HAP-1 (cell line): ENCODE data around the gene ABCC12.
"Not testable (repeated sequence)": the region's sequence is repeated elsewhere in the genome, so short reads cannot be mapped to it uniquely, and the experiment has no call there.

Source experiments
- DNase-seq, 2 experiments: peaks; one replicate each; pipeline ENCODE4 v3.0.0-alpha.2; 2016 to 2020; ENCODE audit warnings: low spot score in 2 of 2
- H3K27me3 ChIP-seq: fragments of 250-450 bp; sonication (Bioruptor Pico); 2 replicates; pipeline ENCODE4 v1.5.1; 2020; ENCODE audit warnings: low read depth, mild to moderate bottlenecking, moderate library complexity
- H3K36me3 ChIP-seq: fragments of 250-450 bp; sonication (Bioruptor Pico); replicated peaks from 2 replicates; pipeline ENCODE4 v1.5.1; 2020; ENCODE audit warnings: mild to moderate bottlenecking
- H3K4me1 ChIP-seq: fragments of 250-450 bp; sonication (Bioruptor Pico); 2 replicates; pipeline ENCODE4 v1.5.1; 2020; ENCODE audit warnings: mild to moderate bottlenecking
- H3K4me3 ChIP-seq: fragments of 250-450 bp; sonication (Bioruptor Pico); 2 replicates; pipeline ENCODE4 v1.5.1; 2020; ENCODE audit warnings: mild to moderate bottlenecking, moderate library complexity
- H3K9me3 ChIP-seq: fragments of 250-450 bp; sonication (Bioruptor Pico); 2 replicates; pipeline ENCODE4 v1.5.1; 2020; ENCODE audit warnings: mild to moderate bottlenecking, moderate library complexity
- in situ Hi-C: fragments of 300-500 bp; cut with MboI; formaldehyde crosslinking; loops from 3 replicates; pipeline ENCODE4 v1.14.3; 2020; ENCODE audit warnings: low sequenced_read_pairs, inconsistent platforms, mixed read lengths

Gene ABCC12

GRCh38 chr16:48155926-48156789 lies at the start of gene ABCC12:
Gene ABCC12 (minus strand): TSS chr16:48155993. CDS start chr16:48146424, 9,569 bp downstream.
- in situ Hi-C loops, result no loop called here
- Histone ChIP-seq H3K36me3 (no peaks in the 10 kb centered on the region), H3K27me3 (no peaks in the 10 kb centered on the region), H3K9me3 (no peaks in the 10 kb centered on the region), H3K4me3 (no peak within 1 kb of the TSS), H3K4me1 (peaks cover 2% of the 10 kb centered on the region; the same call in 1 of the 2 replicates)
- DNase-seq, result no peak

- H3K36me3 ChIP-seq, result no peaks in the 10 kb centered on the region
- H3K4me3 ChIP-seq, result no peak overlapping the region
- in situ Hi-C loops, result no loop called here
- no peaks in the 10 kb centered on the region for H3K27me3 ChIP-seq
- no peak for DNase-seq
- no peaks in the 10 kb centered on the region for H3K4me1 ChIP-seq
- no peaks in the 10 kb centered on the region for H3K9me3 ChIP-seq
These were observed 49.0 kb upstream of the ABCC12 start for GRCh38 chr16:48204825-48205151.

GRCh38 chr16:48203974-48204824 lies 48.4 kb upstream of the ABCC12 start:
- Histone ChIP-seq H3K4me1 (no peaks in the 10 kb centered on the region), H3K27me3 (no peaks in the 10 kb centered on the region), H3K4me3 (no peak overlapping the region), H3K9me3 (no peaks in the 10 kb centered on the region), H3K36me3 (no peaks in the 10 kb centered on the region)
- in situ Hi-C loops, result no loop called here
- DNase-seq, result no peak

GRCh38 chr16:48201515-48202201 lies 45.9 kb upstream of the ABCC12 start:
- H3K4me3 ChIP-seq, result no peak overlapping the region
- in situ Hi-C loops, result no loop called here
- no peaks in the 10 kb centered on the region for H3K36me3 ChIP-seq
- H3K9me3 ChIP-seq, result no peaks in the 10 kb centered on the region
- DNase-seq, result no peak
- H3K27me3 ChIP-seq, result no peaks in the 10 kb centered on the region
- no peaks in the 10 kb centered on the region for H3K4me1 ChIP-seq

GRCh38 chr16:48197294-48197693 lies 41.5 kb upstream of the ABCC12 start:
- H3K9me3 ChIP-seq, result no peaks in the 10 kb centered on the region
- no peaks in the 10 kb centered on the region for H3K36me3 ChIP-seq
- no peaks in the 10 kb centered on the region for H3K4me1 ChIP-seq
- in situ Hi-C loops, result no loop called here
- no peaks in the 10 kb centered on the region for H3K27me3 ChIP-seq
- H3K4me3 ChIP-seq, result no peak overlapping the region
- peak in 1 of 2 experiments; percentile 100 for DNase-seq

- DNase-seq, result peak in 1 of 2 experiments; percentile 66
These were observed 39.2 kb upstream of the ABCC12 start for GRCh38 chr16:48194828-48195556.

GRCh38 chr16:48193846-48194245 lies 38.1 kb upstream of the ABCC12 start:
- in situ Hi-C loops, result no loop called here
- no peak for DNase-seq

More at GRCh38 chr16:48194828-48195556, 39.2 kb upstream of the ABCC12 start:
- in situ Hi-C loops, result no loop called here
- no peaks in the 10 kb centered on the region for H3K27me3 ChIP-seq
- H3K4me1 ChIP-seq, result no peaks in the 10 kb centered on the region
- H3K9me3 ChIP-seq, result no peaks in the 10 kb centered on the region
- H3K4me3 ChIP-seq, result no peak overlapping the region
- H3K36me3 ChIP-seq, result no peaks in the 10 kb centered on the region

GRCh38 chr16:48188449-48189102 lies 32.8 kb upstream of the ABCC12 start:
- Histone ChIP-seq H3K4me1 (no peaks in the 10 kb centered on the region), H3K9me3 (no peaks in the 10 kb centered on the region), H3K36me3 (no peaks in the 10 kb centered on the region), H3K4me3 (no peak overlapping the region), H3K27me3 (no peaks in the 10 kb centered on the region)
- no peak for DNase-seq
- in situ Hi-C loops, result no loop called here

More at GRCh38 chr16:48193846-48194245, 38.1 kb upstream of the ABCC12 start:
- no peak overlapping the region for H3K4me3 ChIP-seq
- H3K4me1 ChIP-seq, result no peaks in the 10 kb centered on the region
- H3K36me3 ChIP-seq, result no peaks in the 10 kb centered on the region
- no peaks in the 10 kb centered on the region for H3K9me3 ChIP-seq
- H3K27me3 ChIP-seq, result no peaks in the 10 kb centered on the region

- DNase-seq, result no peak
- Histone ChIP-seq H3K4me3 (no peak overlapping the region), H3K9me3 (no peaks in the 10 kb centered on the region), H3K27me3 (no peaks in the 10 kb centered on the region), H3K4me1 (no peaks in the 10 kb centered on the region), H3K36me3 (no peaks in the 10 kb centered on the region)
- in situ Hi-C loops, result no loop called here
These were observed 32.0 kb upstream of the ABCC12 start for GRCh38 chr16:48187779-48188178.

- no peak for DNase-seq
- H3K36me3 ChIP-seq, result no peaks in the 10 kb centered on the region
- in situ Hi-C loops, result no loop called here
- no peaks in the 10 kb centered on the region for H3K4me1 ChIP-seq
- no peaks in the 10 kb centered on the region for H3K9me3 ChIP-seq
- no peak overlapping the region for H3K4me3 ChIP-seq
- no peaks in the 10 kb centered on the region for H3K27me3 ChIP-seq
These were observed 28.9 kb upstream of the ABCC12 start for GRCh38 chr16:48184681-48185080.

- H3K9me3 ChIP-seq, result no peaks in the 10 kb centered on the region
- no peaks in the 10 kb centered on the region for H3K27me3 ChIP-seq
- H3K4me3 ChIP-seq, result no peak overlapping the region
- in situ Hi-C loops, result no loop called here
- H3K4me1 ChIP-seq, result no peaks in the 10 kb centered on the region
- no peaks in the 10 kb centered on the region for H3K36me3 ChIP-seq
- DNase-seq, result no peak
These were observed 27.3 kb upstream of the ABCC12 start for GRCh38 chr16:48182979-48183537.

- in situ Hi-C loops, H3K27me3 ChIP-seq, H3K4me3 ChIP-seq, H3K36me3 ChIP-seq, H3K4me1 ChIP-seq, H3K9me3 ChIP-seq, DNase-seq: not testable (repeated sequence)
These were observed 26.1 kb upstream of the ABCC12 start for GRCh38 chr16:48181746-48182520.
